ENCODE measurements around the gene KDELR1. TPM values are rescaled to one million over a fixed set of nuclear protein-coding genes. Genes with fewer than 3 reads are reported as not detected.
A peak's percentile ranks its signal among the peaks of the same experiment; 100 is the strongest.

The KDELR1 gene
- total and polyA plus RNA-seq, 9 of the 15 experiments (the other 6 are each of a cell fraction or from before 2014, with no cell fraction given): 6.1 to 165 (median 58.5) TPM

DNA sequence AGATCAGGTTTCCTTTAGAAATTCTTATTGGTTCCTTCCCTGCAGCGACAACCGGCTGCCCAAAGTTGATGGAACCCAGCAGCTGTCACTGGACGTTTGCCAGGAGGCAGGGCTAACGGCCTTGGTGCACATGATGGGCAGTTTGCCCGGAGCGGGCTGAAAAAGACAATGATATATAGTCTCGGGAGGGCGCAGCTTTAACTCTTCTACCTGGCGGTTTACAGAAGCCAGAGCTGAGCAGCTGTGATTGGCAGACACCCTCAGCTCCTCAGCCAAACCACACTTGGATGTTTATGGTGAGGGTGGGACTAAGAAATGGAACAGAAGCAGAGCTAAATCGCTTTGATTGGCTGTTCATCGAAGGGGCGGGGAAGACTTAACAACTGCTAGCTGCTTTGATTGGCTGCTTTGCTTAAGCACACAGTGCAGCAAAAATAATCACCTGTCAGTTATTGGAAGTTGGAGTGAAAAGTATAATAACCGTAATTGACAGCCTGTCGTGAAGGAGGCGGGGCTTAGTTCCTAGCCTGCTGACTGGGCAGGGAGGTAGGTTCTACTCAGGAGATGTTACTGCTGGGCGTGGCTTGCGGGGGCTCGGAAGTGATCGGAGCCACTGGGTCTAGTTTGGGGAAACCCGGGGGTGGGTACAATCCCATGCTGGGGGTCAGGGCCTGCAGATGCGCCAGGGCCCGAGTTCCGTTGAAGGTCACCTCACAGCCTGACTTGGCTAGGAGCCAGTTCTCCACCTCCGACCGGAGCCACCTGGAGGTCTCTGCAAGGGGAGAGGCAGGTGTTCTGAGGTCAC is 58.5 kb downstream of the KDELR1 start (continued):
- TF ChIP-seq GMEB1 (CRISPR knock-in tag; IDR thresholded peaks at IDR 0.05): no peak
- TF ChIP-seq, protein P1, sequence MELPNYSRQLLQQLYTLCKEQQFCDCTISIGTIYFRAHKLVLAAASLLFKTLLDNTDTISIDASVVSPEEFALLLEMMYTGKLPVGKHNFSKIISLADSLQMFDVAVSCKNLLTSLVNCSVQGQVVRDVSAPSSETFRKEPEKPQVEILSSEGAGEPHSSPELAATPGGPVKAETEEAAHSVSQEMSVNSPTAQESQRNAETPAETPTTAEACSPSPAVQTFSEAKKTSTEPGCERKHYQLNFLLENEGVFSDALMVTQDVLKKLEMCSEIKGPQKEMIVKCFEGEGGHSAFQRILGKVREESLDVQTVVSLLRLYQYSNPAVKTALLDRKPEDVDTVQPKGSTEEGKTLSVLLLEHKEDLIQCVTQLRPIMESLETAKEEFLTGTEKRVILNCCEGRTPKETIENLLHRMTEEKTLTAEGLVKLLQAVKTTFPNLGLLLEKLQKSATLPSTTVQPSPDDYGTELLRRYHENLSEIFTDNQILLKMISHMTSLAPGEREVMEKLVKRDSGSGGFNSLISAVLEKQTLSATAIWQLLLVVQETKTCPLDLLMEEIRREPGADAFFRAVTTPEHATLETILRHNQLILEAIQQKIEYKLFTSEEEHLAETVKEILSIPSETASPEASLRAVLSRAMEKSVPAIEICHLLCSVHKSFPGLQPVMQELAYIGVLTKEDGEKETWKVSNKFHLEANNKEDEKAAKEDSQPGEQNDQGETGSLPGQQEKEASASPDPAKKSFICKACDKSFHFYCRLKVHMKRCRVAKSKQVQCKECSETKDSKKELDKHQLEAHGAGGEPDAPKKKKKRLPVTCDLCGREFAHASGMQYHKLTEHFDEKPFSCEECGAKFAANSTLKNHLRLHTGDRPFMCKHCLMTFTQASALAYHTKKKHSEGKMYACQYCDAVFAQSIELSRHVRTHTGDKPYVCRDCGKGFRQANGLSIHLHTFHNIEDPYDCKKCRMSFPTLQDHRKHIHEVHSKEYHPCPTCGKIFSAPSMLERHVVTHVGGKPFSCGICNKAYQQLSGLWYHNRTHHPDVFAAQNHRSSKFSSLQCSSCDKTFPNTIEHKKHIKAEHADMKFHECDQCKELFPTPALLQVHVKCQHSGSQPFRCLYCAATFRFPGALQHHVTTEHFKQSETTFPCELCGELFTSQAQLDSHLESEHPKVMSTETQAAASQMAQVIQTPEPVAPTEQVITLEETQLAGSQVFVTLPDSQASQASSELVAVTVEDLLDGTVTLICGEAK (IDR thresholded peaks at IDR 0.05): no peak
- TF ChIP-seq, protein P1 (CRISPR knock-in tag; IDR thresholded peaks at IDR 0.05): no peak
- TF ChIP-seq ATF2 (CRISPR knock-in tag; IDR thresholded peaks at IDR 0.05): no peak
- TF ChIP-seq SPI1 (IDR thresholded peaks at IDR 0.05; ENCODE audit: borderline replicate concordance, low read depth, low read length): no peak
- TF ChIP-seq, protein P2, sequence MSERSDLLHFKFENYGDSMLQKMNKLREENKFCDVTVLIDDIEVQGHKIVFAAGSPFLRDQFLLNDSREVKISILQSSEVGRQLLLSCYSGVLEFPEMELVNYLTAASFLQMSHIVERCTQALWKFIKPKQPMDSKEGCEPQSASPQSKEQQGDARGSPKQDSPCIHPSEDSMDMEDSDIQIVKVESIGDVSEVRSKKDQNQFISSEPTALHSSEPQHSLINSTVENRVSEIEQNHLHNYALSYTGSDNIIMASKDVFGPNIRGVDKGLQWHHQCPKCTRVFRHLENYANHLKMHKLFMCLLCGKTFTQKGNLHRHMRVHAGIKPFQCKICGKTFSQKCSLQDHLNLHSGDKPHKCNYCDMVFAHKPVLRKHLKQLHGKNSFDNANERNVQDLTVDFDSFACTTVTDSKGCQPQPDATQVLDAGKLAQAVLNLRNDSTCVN (CRISPR knock-in tag; IDR thresholded peaks at IDR 0.05): no peak
- TF ChIP-seq, protein P3, sequence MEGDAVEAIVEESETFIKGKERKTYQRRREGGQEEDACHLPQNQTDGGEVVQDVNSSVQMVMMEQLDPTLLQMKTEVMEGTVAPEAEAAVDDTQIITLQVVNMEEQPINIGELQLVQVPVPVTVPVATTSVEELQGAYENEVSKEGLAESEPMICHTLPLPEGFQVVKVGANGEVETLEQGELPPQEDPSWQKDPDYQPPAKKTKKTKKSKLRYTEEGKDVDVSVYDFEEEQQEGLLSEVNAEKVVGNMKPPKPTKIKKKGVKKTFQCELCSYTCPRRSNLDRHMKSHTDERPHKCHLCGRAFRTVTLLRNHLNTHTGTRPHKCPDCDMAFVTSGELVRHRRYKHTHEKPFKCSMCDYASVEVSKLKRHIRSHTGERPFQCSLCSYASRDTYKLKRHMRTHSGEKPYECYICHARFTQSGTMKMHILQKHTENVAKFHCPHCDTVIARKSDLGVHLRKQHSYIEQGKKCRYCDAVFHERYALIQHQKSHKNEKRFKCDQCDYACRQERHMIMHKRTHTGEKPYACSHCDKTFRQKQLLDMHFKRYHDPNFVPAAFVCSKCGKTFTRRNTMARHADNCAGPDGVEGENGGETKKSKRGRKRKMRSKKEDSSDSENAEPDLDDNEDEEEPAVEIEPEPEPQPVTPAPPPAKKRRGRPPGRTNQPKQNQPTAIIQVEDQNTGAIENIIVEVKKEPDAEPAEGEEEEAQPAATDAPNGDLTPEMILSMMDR (IDR thresholded peaks at IDR 0.05 in 2 of 3, conservative IDR thresholded peaks at IDR 0.05 in 1 of 3; ENCODE audit: insufficient read depth in 2 of 3, low read depth in 1 of 3, low read length in 3 of 3): 0 out of 6 replicates have a peak, but pooled peaks of 1 of the 3 experiments have one; percentile 6
- TF ChIP-seq, protein P4, sequence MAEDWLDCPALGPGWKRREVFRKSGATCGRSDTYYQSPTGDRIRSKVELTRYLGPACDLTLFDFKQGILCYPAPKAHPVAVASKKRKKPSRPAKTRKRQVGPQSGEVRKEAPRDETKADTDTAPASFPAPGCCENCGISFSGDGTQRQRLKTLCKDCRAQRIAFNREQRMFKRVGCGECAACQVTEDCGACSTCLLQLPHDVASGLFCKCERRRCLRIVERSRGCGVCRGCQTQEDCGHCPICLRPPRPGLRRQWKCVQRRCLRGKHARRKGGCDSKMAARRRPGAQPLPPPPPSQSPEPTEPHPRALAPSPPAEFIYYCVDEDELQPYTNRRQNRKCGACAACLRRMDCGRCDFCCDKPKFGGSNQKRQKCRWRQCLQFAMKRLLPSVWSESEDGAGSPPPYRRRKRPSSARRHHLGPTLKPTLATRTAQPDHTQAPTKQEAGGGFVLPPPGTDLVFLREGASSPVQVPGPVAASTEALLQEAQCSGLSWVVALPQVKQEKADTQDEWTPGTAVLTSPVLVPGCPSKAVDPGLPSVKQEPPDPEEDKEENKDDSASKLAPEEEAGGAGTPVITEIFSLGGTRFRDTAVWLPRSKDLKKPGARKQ (CRISPR knock-in tag; IDR thresholded peaks at IDR 0.05): no peak

All from K562 (cell line).